Central memory CD8-positive, alpha-beta T cell (primary cell): Measurements from ENCODE around the gene POLR2L.

Experiments
- ATAC-seq: fragments of 150-1000 bp; cut with Tn5 transposase; replicated peaks from 2 replicates; pipeline ENCODE4 v1.10.0; 2022; ENCODE audit warnings: mild to moderate bottlenecking, moderate FRiP score, moderate number of reproducible peaks; ENCODE audit not compliant: poor library complexity, severe bottlenecking; ENCODE audit errors: extremely low read depth
- DNase-seq, 2 donors: peaks; one replicate each; pipeline ENCODE4 v3.0.0; 2021; ENCODE audit warnings: low spot score in 2 of 2
- H3K27ac Mint-ChIP-seq: one replicate; pipeline ENCODE4 v1.8.0; 2022; ENCODE audit warnings: low read depth, mild to moderate bottlenecking, moderate library complexity, mixed read lengths
- H3K27me3 Mint-ChIP-seq: one replicate; pipeline ENCODE4 v1.8.0; 2022; ENCODE audit warnings: mixed read lengths
- H3K36me3 Mint-ChIP-seq: one replicate; pipeline ENCODE4 v1.8.0; 2022; ENCODE audit warnings: mild to moderate bottlenecking, moderate library complexity, mixed read lengths; ENCODE audit not compliant: insufficient read depth
- H3K4me1 Mint-ChIP-seq: one replicate; pipeline ENCODE4 v1.8.0; 2022; ENCODE audit warnings: mixed read lengths
- H3K4me3 Mint-ChIP-seq: one replicate; pipeline ENCODE4 v1.8.0; 2022; ENCODE audit warnings: mild to moderate bottlenecking, moderate library complexity, mixed read lengths
- H3K9me3 Mint-ChIP-seq: one replicate; pipeline ENCODE4 v1.8.0; 2022; ENCODE audit warnings: mixed read lengths

POLR2L gene

GRCh38 chr11:837189-837989 lies 4.9 kb downstream of the POLR2L start:
- no peaks in the 10 kb centered on the region for H3K9me3 Mint-ChIP-seq
- ATAC-seq (no peak), DNase-seq (no peak)
- no peaks in the 10 kb centered on the region for H3K27me3 Mint-ChIP-seq
- H3K36me3 Mint-ChIP-seq: peaks cover 10% of the 10 kb centered on the region
- peaks cover 11% of the 10 kb centered on the region for H3K4me1 Mint-ChIP-seq
- no peak overlapping the region for H3K27ac Mint-ChIP-seq
- no peak overlapping the region for H3K4me3 Mint-ChIP-seq

GRCh38 chr11:836700-837099 lies 5.6 kb downstream of the POLR2L start:
- Mint-ChIP-seq H3K4me1 (peaks cover 11% of the 10 kb centered on the region), H3K4me3 (no peak overlapping the region), H3K36me3 (peaks cover 7% of the 10 kb centered on the region), H3K27ac (no peak overlapping the region), H3K9me3 (no peaks in the 10 kb centered on the region), H3K27me3 (peaks cover 3% of the 10 kb centered on the region)
- ATAC-seq (no peak), DNase-seq (no peak)

DNA sequence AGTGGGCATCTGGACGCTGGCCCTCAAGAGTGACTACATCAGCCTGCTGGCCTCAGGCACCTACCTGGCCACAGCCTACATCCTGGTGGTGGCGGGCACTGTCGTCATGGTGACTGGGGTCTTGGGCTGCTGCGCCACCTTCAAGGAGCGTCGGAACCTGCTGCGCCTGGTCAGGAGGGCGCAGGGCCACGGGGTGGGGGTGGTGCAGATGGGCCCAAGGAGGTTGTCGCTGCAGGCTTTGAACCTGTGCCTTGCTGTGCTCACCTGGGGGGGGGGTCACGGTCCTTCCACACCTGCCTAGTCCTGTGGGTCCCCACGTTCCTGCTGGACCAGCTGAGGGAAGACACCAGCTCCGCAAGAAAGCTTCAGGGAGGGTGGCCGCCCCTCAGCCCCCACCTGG lies 6.1 kb downstream of the POLR2L start:
- H3K4me1 Mint-ChIP-seq: peaks cover 9% of the 10 kb centered on the region
- H3K4me3 Mint-ChIP-seq: no peak overlapping the region
- H3K36me3 Mint-ChIP-seq: peaks cover 7% of the 10 kb centered on the region
- no peak for DNase-seq
- no peak for ATAC-seq
- H3K27ac Mint-ChIP-seq: no peak overlapping the region
- H3K27me3 Mint-ChIP-seq: peaks cover 7% of the 10 kb centered on the region
- H3K9me3 Mint-ChIP-seq: no peaks in the 10 kb centered on the region

GRCh38 chr11:834371-835316 lies 7.7 kb downstream of the POLR2L start:
- ATAC-seq: no peak
- no peak overlapping the region for H3K27ac Mint-ChIP-seq
- H3K4me1 Mint-ChIP-seq: no peaks in the 10 kb centered on the region
- H3K4me3 Mint-ChIP-seq: peak overlapping the region; percentile 67
- H3K36me3 Mint-ChIP-seq: peaks cover 6% of the 10 kb centered on the region
- no peak for DNase-seq
- no peaks in the 10 kb centered on the region for H3K9me3 Mint-ChIP-seq
- H3K27me3 Mint-ChIP-seq: peaks cover 8% of the 10 kb centered on the region

GRCh38 chr11:833849-834311 lies 8.4 kb downstream of the POLR2L start:
- H3K4me3 Mint-ChIP-seq: peak overlapping the region; percentile 67
- peaks cover 2% of the 10 kb centered on the region for H3K36me3 Mint-ChIP-seq
- DNase-seq: no peak
- no peak overlapping the region for H3K27ac Mint-ChIP-seq
- peaks cover 7% of the 10 kb centered on the region for H3K4me1 Mint-ChIP-seq
- no peak for ATAC-seq
- H3K27me3 Mint-ChIP-seq: peaks cover 15% of the 10 kb centered on the region
- H3K9me3 Mint-ChIP-seq: no peaks in the 10 kb centered on the region

GRCh38 chr11:833114-833791 lies 9.1 kb downstream of the POLR2L start:
- ATAC-seq (peak; percentile 41), DNase-seq (no peak)
- Mint-ChIP-seq H3K27ac (no peak overlapping the region), H3K4me1 (peaks cover 8% of the 10 kb centered on the region), H3K4me3 (peak overlapping the region; percentile 67), H3K27me3 (peaks cover 21% of the 10 kb centered on the region), H3K9me3 (no peaks in the 10 kb centered on the region), H3K36me3 (no peaks in the 10 kb centered on the region)

GRCh38 chr11:832529-833113 lies 9.7 kb downstream of the POLR2L start, which contains the start of gene CD151:
CD151 (plus strand) TSS chr11:832952; CDS start chr11:836070, 3,118 bp downstream.
- H3K36me3 Mint-ChIP-seq: no peaks in the 10 kb centered on the region
- peak; percentile 61 for ATAC-seq
- peaks cover 28% of the 10 kb centered on the region for H3K27me3 Mint-ChIP-seq
- H3K9me3 Mint-ChIP-seq: no peaks in the 10 kb centered on the region
- DNase-seq: no peak
- peaks cover 13% of the 10 kb centered on the region for H3K4me1 Mint-ChIP-seq
- H3K4me3 Mint-ChIP-seq: peak within 1 kb of the TSS; percentile 73
- no peak within 1 kb of the TSS for H3K27ac Mint-ChIP-seq

- no peaks in the 10 kb centered on the region for H3K36me3 Mint-ChIP-seq
- H3K4me3 Mint-ChIP-seq: peak overlapping the region; percentile 73
- ATAC-seq (no peak), DNase-seq (no peak)
- H3K27ac Mint-ChIP-seq: no peak overlapping the region
- H3K4me1 Mint-ChIP-seq: peaks cover 16% of the 10 kb centered on the region
- H3K9me3 Mint-ChIP-seq: no peaks in the 10 kb centered on the region
- H3K27me3 Mint-ChIP-seq: peaks cover 31% of the 10 kb centered on the region
Observed at GRCh38 chr11:831961-832528, 10.3 kb downstream of the POLR2L start.

- DNase-seq: no peak
- Mint-ChIP-seq H3K4me1 (peaks cover 16% of the 10 kb centered on the region), H3K9me3 (no peaks in the 10 kb centered on the region), H3K27ac (no peak overlapping the region), H3K4me3 (peak overlapping the region; percentile 73), H3K27me3 (peaks cover 31% of the 10 kb centered on the region), H3K36me3 (peaks cover 2% of the 10 kb centered on the region)
- no peak for ATAC-seq
Observed at GRCh38 chr11:831118-831864, 11.0 kb downstream of the POLR2L start.

GRCh38 chr11:830295-831117 lies 11.8 kb downstream of the POLR2L start:
- H3K4me1 Mint-ChIP-seq: peaks cover 16% of the 10 kb centered on the region
- DNase-seq (peak; percentile 39 to 44), ATAC-seq (peak; percentile 50)
- no peak overlapping the region for H3K27ac Mint-ChIP-seq
- no peaks in the 10 kb centered on the region for H3K9me3 Mint-ChIP-seq
- peak overlapping the region; percentile 73 for H3K4me3 Mint-ChIP-seq
- H3K27me3 Mint-ChIP-seq: peaks cover 31% of the 10 kb centered on the region
- peaks cover 3% of the 10 kb centered on the region for H3K36me3 Mint-ChIP-seq
